Caco-2 (cell line): ENCODE results near the gene DNA2. TPM values are rescaled to one million over a fixed set of nuclear protein-coding genes. Genes with fewer than 3 reads are reported as not detected.

ENCODE experiments used
- BruUV-seq: library from RNA; stranded (reverse); fragments of 400-500 nt; replicated peaks from 2 replicates; lab custom pipeline; 2021; lab: Mats Ljungman, UMichigan
- CTCF ChIA-PET: fragments of 300-600 bp; sonication (Branson Sonifier 250); formaldehyde crosslinking; loops from one replicate; lab custom pipeline; 2022; ENCODE audit warnings: antibody characterized with exemption; lab: Charles Lee
- POLR2A ChIA-PET: fragments of 300-600 bp; sonication (Branson Sonifier 250); formaldehyde crosslinking; loops from one replicate; lab custom pipeline; 2022; ENCODE audit warnings: antibody characterized with exemption; lab: Charles Lee
- DNase-seq, 2 experiments: peaks; one replicate each; pipeline versions ENCODE4 v3.0.0 to v3.0.0-alpha.2; 2020 to 2022
- H3K27me3 ChIP-seq: replicated peaks from 2 replicates; pipeline ENCODE4 v1.6.0; 2011; ENCODE audit warnings: low read length; ENCODE audit not compliant: control insufficient read depth, insufficient read depth
- H3K36me3 ChIP-seq: 2 replicates; pipeline ENCODE4 v1.5.1; 2011; ENCODE audit warnings: low read length; ENCODE audit not compliant: control insufficient read depth, insufficient read depth
- H3K4me1 ChIP-seq: fragments of 250-450 bp; sonication (Bioruptor Pico); 2 replicates; pipeline ENCODE4 v1.5.1; 2020; ENCODE audit warnings: mild to moderate bottlenecking
- H3K4me3 ChIP-seq: 2 replicates; pipeline ENCODE4 v1.5.1; 2011; ENCODE audit warnings: low read depth, mild to moderate bottlenecking, control low read depth, low read length
- H3K9me3 ChIP-seq: fragments of 250-450 bp; sonication (Bioruptor Pico); 2 replicates; pipeline ENCODE4 v1.5.1; 2020; ENCODE audit warnings: mild to moderate bottlenecking, moderate library complexity
- H3K27ac Mint-ChIP-seq: one replicate; pipeline ENCODE4 v1.8.0; 2022; ENCODE audit warnings: mixed read lengths; ENCODE audit not compliant: unreplicated experiment
- H3K27me3 Mint-ChIP-seq: one replicate; pipeline ENCODE4 v1.8.0; 2022; ENCODE audit warnings: mixed read lengths; ENCODE audit not compliant: insufficient read depth, unreplicated experiment
- H3K36me3 Mint-ChIP-seq: one replicate; pipeline ENCODE4 v1.8.0; 2022; ENCODE audit warnings: mild to moderate bottlenecking, mixed read lengths; ENCODE audit not compliant: insufficient read depth, unreplicated experiment
- H3K4me1 Mint-ChIP-seq: one replicate; pipeline ENCODE4 v1.8.0; 2022; ENCODE audit warnings: low read depth, mixed read lengths; ENCODE audit not compliant: unreplicated experiment
- H3K4me3 Mint-ChIP-seq: one replicate; pipeline ENCODE4 v1.8.0; 2022; ENCODE audit warnings: mild to moderate bottlenecking, moderate library complexity, mixed read lengths; ENCODE audit not compliant: unreplicated experiment
- H3K9me3 Mint-ChIP-seq: one replicate; pipeline ENCODE4 v1.8.0; 2022; ENCODE audit warnings: mixed read lengths; ENCODE audit not compliant: unreplicated experiment
- intact Hi-C: fragments of 100-400 bp; cut with micrococcal nuclease; formaldehyde crosslinking; loops from one replicate; pipeline ENCODE4 v1.10.0; 2022; ENCODE audit not compliant: unreplicated experiment
- total RNA-seq: library from RNA; stranded (reverse); gene quantifications from 2 replicates; pipeline ENCODE4 v1.2.3, GENCODE V29; 2022
- TF ChIP-seq, protein P1 (sequence below), 2 experiments: fragments of 200-600 bp in 1 of 2; IDR thresholded peaks; 1 replicate in 1 of 2; 2 replicates in 1 of 2; pipeline versions ENCODE4 v1.5.1 to v1.8.0; 2011 to 2022; ENCODE audit warnings: antibody characterized with exemption in 1 of 2, control low read depth in 1 of 2, inconsistent platforms in 1 of 2, low read depth in 1 of 2, low read length in 1 of 2, mild to moderate bottlenecking in 1 of 2, moderate library complexity in 1 of 2; ENCODE audit not compliant: insufficient read depth in 1 of 2, severe bottlenecking in 1 of 2, unreplicated experiment in 1 of 2

The DNA2 gene
- total RNA-seq, 1 experiment from 2014 or later = 88.1 TPM

DNA sequence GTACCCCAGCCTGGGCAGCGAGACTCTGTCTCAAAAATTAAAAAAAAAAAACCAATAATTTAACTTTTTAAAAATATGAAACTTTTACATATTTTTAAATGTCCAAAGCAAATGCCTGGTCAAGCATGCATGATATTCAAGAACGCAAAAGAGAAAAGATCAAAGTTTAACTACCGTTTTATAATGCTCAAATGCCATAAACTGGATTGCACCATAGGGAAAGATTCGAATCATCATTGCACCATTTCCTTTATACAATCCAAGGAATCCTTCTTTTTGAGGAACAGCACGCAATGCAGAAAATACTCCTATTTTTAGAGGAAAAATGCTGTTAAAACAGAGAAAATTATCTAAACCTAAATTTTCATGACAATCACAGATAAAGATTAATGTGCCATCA lies 34.6 kb upstream of the DNA2 start:
- Histone ChIP-seq H3K36me3 (no peaks in the 10 kb centered on the region; the same call in 1 of the 2 replicates), H3K27me3 (no peaks in the 10 kb centered on the region), H3K4me3 (no peak overlapping the region), H3K4me1 (no peaks in the 10 kb centered on the region), H3K9me3 (no peaks in the 10 kb centered on the region)
- TF ChIP-seq, protein P1, sequence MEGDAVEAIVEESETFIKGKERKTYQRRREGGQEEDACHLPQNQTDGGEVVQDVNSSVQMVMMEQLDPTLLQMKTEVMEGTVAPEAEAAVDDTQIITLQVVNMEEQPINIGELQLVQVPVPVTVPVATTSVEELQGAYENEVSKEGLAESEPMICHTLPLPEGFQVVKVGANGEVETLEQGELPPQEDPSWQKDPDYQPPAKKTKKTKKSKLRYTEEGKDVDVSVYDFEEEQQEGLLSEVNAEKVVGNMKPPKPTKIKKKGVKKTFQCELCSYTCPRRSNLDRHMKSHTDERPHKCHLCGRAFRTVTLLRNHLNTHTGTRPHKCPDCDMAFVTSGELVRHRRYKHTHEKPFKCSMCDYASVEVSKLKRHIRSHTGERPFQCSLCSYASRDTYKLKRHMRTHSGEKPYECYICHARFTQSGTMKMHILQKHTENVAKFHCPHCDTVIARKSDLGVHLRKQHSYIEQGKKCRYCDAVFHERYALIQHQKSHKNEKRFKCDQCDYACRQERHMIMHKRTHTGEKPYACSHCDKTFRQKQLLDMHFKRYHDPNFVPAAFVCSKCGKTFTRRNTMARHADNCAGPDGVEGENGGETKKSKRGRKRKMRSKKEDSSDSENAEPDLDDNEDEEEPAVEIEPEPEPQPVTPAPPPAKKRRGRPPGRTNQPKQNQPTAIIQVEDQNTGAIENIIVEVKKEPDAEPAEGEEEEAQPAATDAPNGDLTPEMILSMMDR (IDR thresholded peaks at IDR 0.05; ENCODE audit: insufficient read depth in 1 of 2, low read depth in 1 of 2, low read length in 1 of 2, severe bottlenecking in 1 of 2, unreplicated experiment in 1 of 2) = no peak
- Mint-ChIP-seq H3K4me3 (no peak overlapping the region), H3K36me3 (peaks cover 49% of the 10 kb centered on the region), H3K4me1 (no peaks in the 10 kb centered on the region), H3K9me3 (no peaks in the 10 kb centered on the region), H3K27me3 (no peaks in the 10 kb centered on the region), H3K27ac (no peak overlapping the region)
- intact Hi-C loops = no loop called here
- ChIA-PET POLR2A (no interaction called here), CTCF (no interaction called here)
- no peak for DNase-seq
- no TSS peak for BruUV-seq

DNA sequence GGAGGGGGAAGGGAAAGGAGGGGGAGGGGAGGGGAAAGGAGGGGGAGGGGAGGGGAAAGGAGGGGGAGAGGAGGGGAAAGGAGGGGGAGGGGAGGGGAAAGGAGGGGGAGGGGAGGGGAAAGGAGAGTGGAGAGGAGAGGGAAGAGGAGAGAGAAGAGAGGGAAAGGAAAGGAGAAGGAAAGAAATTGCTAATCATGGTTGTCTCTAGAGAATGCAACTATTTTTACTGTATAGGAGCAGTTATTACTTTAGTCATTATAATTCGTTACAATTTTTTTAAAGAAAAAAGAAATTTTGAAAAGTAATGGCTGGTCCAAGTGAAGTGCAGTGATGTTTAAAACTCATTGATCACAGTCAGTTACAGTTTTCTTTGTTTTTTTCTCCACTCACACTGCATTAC lies 31.1 kb upstream of the DNA2 start:
- H3K4me3 Mint-ChIP-seq = no peak overlapping the region
- H3K9me3 Mint-ChIP-seq = no peaks in the 10 kb centered on the region
- no peak overlapping the region for H3K4me3 ChIP-seq
- BruUV-seq = no TSS peak
- no peaks in the 10 kb centered on the region; the same call in 1 of the 2 replicates for H3K36me3 ChIP-seq
- H3K9me3 ChIP-seq = no peaks in the 10 kb centered on the region
- intact Hi-C loops = no loop called here
- H3K4me1 ChIP-seq = no peaks in the 10 kb centered on the region
- no peaks in the 10 kb centered on the region for H3K27me3 ChIP-seq
- ChIA-PET POLR2A (no interaction called here), CTCF (no interaction called here)
- peaks cover 70% of the 10 kb centered on the region for H3K36me3 Mint-ChIP-seq
- H3K4me1 Mint-ChIP-seq = no peaks in the 10 kb centered on the region
- DNase-seq = no peak
- no peaks in the 10 kb centered on the region for H3K27me3 Mint-ChIP-seq
- no peak overlapping the region for H3K27ac Mint-ChIP-seq
- TF ChIP-seq, protein P1 (IDR thresholded peaks at IDR 0.05; ENCODE audit: insufficient read depth in 1 of 2, low read depth in 1 of 2, low read length in 1 of 2, severe bottlenecking in 1 of 2, unreplicated experiment in 1 of 2) = no peak

DNA sequence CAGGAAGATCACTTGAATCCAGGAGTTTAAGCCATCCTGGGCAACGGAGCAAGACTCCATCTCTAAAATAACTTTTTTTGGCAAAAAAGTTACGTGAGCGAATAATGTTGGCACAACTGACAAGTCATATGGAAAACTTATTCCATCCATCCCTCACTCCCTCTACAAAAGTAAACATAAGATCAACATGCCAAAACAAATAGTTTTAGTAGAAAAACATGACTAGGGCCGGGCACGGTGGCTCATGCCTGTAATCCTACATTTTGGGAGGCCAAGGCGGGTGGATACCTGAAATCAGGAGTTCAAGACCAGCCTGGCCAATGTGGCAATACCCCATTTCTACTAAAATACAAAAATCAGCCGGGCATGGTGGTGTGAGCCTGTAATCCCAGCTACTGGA lies 29.9 kb upstream of the DNA2 start:
- no peaks in the 10 kb centered on the region for H3K9me3 ChIP-seq
- H3K4me3 ChIP-seq = no peak overlapping the region
- Mint-ChIP-seq H3K27ac (no peak overlapping the region), H3K4me3 (no peak overlapping the region), H3K36me3 (peaks cover 63% of the 10 kb centered on the region), H3K9me3 (no peaks in the 10 kb centered on the region), H3K27me3 (no peaks in the 10 kb centered on the region), H3K4me1 (no peaks in the 10 kb centered on the region)
- TF ChIP-seq, protein P1 (IDR thresholded peaks at IDR 0.05; ENCODE audit: insufficient read depth in 1 of 2, low read depth in 1 of 2, low read length in 1 of 2, severe bottlenecking in 1 of 2, unreplicated experiment in 1 of 2) = no peak
- DNase-seq = no peak
- H3K4me1 ChIP-seq = no peaks in the 10 kb centered on the region
- ChIA-PET POLR2A (no interaction called here), CTCF (no interaction called here)
- BruUV-seq = no TSS peak
- no peaks in the 10 kb centered on the region for H3K27me3 ChIP-seq
- intact Hi-C loops = no loop called here
- H3K36me3 ChIP-seq = no peaks in the 10 kb centered on the region; the same call in none of the 2 replicates
